Natural killer cell (primary cell): ENCODE data around the gene DLST. TPM values are rescaled to one million over a fixed set of nuclear protein-coding genes. Genes with fewer than 3 reads are reported as not detected.

Source experiments
- ATAC-seq, 3 donors: fragments of 150-1000 bp in 2 of 3; fragments of 200-7000 bp in 1 of 3; cut with Tn5 transposase; 1 replicate in 1 of 3; 2 replicates in 2 of 3; pipeline ENCODE4 v1.10.0; 2021; ENCODE audit warnings: mild to moderate bottlenecking in 2 of 3, moderate library complexity in 2 of 3
- DNase-seq, 2 donors: peaks; one replicate each; pipeline versions ENCODE4 v3.0.0 to v3.0.0-alpha.2; 2013 to 2021; ENCODE audit warnings: mixed read lengths in 1 of 2
- H3K27ac ChIP-seq: one replicate; pipeline ENCODE4 v1.5.1; 2013; ENCODE audit warnings: mild to moderate bottlenecking, low read length
- H3K27me3 ChIP-seq: one replicate; pipeline ENCODE4 v1.6.1; 2013; ENCODE audit warnings: low read length; ENCODE audit not compliant: control insufficient read depth, insufficient read depth
- H3K36me3 ChIP-seq: one replicate; pipeline ENCODE4 v1.6.1; 2013; ENCODE audit warnings: low read length; ENCODE audit not compliant: control insufficient read depth, insufficient read depth
- H3K4me1 ChIP-seq: one replicate; pipeline ENCODE4 v1.6.1; 2013; ENCODE audit warnings: low read length; ENCODE audit not compliant: control insufficient read depth, insufficient read depth
- H3K4me3 ChIP-seq: one replicate; pipeline ENCODE4 v1.5.1; 2013; ENCODE audit warnings: low read length
- H3K9me3 ChIP-seq: one replicate; pipeline ENCODE4 v1.6.1; 2013; ENCODE audit warnings: low read length; ENCODE audit not compliant: control insufficient read depth, insufficient read depth
- H3K27ac Mint-ChIP-seq, 2 donors: one replicate each; pipeline ENCODE4 v1.8.0; 2022; ENCODE audit warnings: mild to moderate bottlenecking in 2 of 2, mixed read lengths in 2 of 2, moderate library complexity in 1 of 2
- H3K27me3 Mint-ChIP-seq, 2 donors: one replicate each; pipeline ENCODE4 v1.8.0; 2022; ENCODE audit warnings: low read depth in 2 of 2, mixed read lengths in 2 of 2
- H3K36me3 Mint-ChIP-seq: one replicate; pipeline ENCODE4 v1.8.0; 2022; ENCODE audit warnings: mixed read lengths
- H3K4me1 Mint-ChIP-seq, 2 donors: one replicate each; pipeline ENCODE4 v1.8.0; 2022; ENCODE audit warnings: mixed read lengths in 2 of 2
- H3K4me3 Mint-ChIP-seq: one replicate; pipeline ENCODE4 v1.8.0; 2022; ENCODE audit warnings: mild to moderate bottlenecking, moderate library complexity, mixed read lengths
- H3K9me3 Mint-ChIP-seq, 2 donors: one replicate each; pipeline ENCODE4 v1.8.0; 2022; ENCODE audit warnings: mixed read lengths in 2 of 2
- WGBS: methylation state at CpG from one replicate; pipeline ENCODE4 v1.1.7; 2013; ENCODE audit warnings: missing lambda C conversion rate; ENCODE audit not compliant: insufficient coverage; 5-methylcytosine and 5-hydroxymethylcytosine counted together
- intact Hi-C: fragments of 100-400 bp; cut with micrococcal nuclease; formaldehyde crosslinking; loops from one replicate; pipeline ENCODE4 v1.14.2; 2022
- total RNA-seq, 4 donors: library from RNA; stranded (reverse); fragments of 120-200 nt in 1 of 4; gene quantifications; one replicate each; pipeline versions ENCODE4 v1.2.3 to v1.2.4, GENCODE V29; 2013 to 2022
- TF ChIP-seq, protein P1 (sequence below): fragments of 200-600 bp; IDR thresholded peaks from one replicate; pipeline ENCODE4 v1.8.0; 2022; ENCODE audit warnings: antibody characterized with exemption

The DLST gene
- total RNA-seq, 3 donors from 2014 or later (not counting 1 experiment from before 2014, with no cell fraction given) = 161 to 180 (median 163) TPM

DNA sequence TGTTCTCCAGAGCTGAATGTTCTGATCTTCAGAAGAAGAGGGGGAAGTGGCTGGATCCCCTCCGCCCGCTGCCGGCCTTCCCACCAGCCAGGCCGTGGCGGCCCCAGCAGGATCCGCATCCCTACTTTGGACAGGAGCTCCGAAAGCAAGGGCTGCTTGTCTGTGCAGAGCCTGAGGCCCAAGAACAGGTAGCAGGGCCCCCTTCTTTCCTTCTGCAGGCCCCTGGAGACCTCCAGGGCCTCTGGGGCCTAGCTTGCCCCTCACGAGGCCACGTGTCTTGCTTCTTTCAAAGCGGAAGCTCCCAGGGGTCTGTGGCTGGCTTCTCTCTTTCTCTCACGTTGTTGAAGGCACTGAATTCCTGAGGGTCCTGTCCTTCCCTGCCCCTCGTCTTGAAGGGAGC, 60.5 kb downstream of the DLST start:
- DNase-seq = no peak
- Histone ChIP-seq H3K36me3 (no peaks in the 10 kb centered on the region), H3K27me3 (no peaks in the 10 kb centered on the region), H3K9me3 (no peaks in the 10 kb centered on the region), H3K27ac (peak overlapping the region; percentile 84), H3K4me1 (peaks cover 47% of the 10 kb centered on the region), H3K4me3 (peak overlapping the region; percentile 6)
- H3K4me1 Mint-ChIP-seq = peaks cover 42% of the 10 kb centered on the region in 2 donors
- H3K9me3 Mint-ChIP-seq = no peaks in the 10 kb centered on the region
- no peaks in the 10 kb centered on the region for H3K36me3 Mint-ChIP-seq
- TF ChIP-seq, protein P1, sequence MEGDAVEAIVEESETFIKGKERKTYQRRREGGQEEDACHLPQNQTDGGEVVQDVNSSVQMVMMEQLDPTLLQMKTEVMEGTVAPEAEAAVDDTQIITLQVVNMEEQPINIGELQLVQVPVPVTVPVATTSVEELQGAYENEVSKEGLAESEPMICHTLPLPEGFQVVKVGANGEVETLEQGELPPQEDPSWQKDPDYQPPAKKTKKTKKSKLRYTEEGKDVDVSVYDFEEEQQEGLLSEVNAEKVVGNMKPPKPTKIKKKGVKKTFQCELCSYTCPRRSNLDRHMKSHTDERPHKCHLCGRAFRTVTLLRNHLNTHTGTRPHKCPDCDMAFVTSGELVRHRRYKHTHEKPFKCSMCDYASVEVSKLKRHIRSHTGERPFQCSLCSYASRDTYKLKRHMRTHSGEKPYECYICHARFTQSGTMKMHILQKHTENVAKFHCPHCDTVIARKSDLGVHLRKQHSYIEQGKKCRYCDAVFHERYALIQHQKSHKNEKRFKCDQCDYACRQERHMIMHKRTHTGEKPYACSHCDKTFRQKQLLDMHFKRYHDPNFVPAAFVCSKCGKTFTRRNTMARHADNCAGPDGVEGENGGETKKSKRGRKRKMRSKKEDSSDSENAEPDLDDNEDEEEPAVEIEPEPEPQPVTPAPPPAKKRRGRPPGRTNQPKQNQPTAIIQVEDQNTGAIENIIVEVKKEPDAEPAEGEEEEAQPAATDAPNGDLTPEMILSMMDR = no peak
- no peak for ATAC-seq
- intact Hi-C loops = no loop called here
- peak overlapping the region; percentile 83 for H3K4me3 Mint-ChIP-seq
- 63% methylated on average over 12 of the region's 12 CpGs for WGBS
- H3K27me3 Mint-ChIP-seq = no peaks in the 10 kb centered on the region
- H3K27ac Mint-ChIP-seq = peak overlapping the region; percentile 89 to 96

- Histone ChIP-seq H3K4me1 (peaks cover 47% of the 10 kb centered on the region), H3K9me3 (no peaks in the 10 kb centered on the region), H3K4me3 (no peak overlapping the region), H3K36me3 (no peaks in the 10 kb centered on the region), H3K27ac (peak overlapping the region; percentile 84), H3K27me3 (no peaks in the 10 kb centered on the region)
- WGBS = 81% methylated on average over 11 of the region's 11 CpGs
- ATAC-seq = no peak
- H3K9me3 Mint-ChIP-seq = no peaks in the 10 kb centered on the region
- H3K4me3 Mint-ChIP-seq = peak overlapping the region; percentile 83
- no peaks in the 10 kb centered on the region for H3K36me3 Mint-ChIP-seq
- H3K27ac Mint-ChIP-seq = peak overlapping the region; percentile 89 to 96
- peaks cover 42% of the 10 kb centered on the region in 2 donors for H3K4me1 Mint-ChIP-seq
- DNase-seq = peak in 1 of 2 donors; percentile 19
- TF ChIP-seq, protein P1 = no peak
- intact Hi-C loops = no loop called here
- no peaks in the 10 kb centered on the region for H3K27me3 Mint-ChIP-seq
These were observed 60.9 kb downstream of the DLST start for GRCh38 chr14:74942608-74943007.

DNA sequence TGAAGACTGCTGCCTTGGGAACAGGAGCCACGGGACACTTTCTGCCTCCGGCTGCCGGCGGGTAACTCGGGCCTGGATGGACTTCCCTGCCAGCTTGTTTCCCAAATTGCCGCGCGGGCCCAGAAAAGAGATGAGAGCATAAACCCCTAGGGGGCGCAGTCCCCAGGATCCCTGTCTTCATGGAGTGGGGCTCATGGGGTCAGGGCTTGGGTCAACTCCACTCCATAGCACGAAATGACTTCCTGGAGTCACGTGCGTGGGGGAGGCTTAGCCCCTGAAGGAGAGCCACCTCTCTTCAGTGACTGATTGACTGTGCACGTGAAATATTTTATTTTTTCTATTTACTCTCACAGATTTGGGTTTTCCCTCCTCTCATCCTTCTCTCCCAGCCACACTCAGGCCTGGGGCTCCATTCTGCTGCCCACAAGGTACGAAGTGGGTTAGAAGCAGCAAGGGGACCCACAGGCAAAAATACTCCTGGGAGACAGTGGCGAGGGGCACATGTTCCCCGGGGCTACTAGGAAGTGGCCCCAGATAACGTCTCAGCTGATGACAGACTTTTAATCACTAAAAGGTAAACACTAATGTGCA, 63.6 kb downstream of the DLST start:
- Histone ChIP-seq H3K4me3 (no peak overlapping the region), H3K27me3 (no peaks in the 10 kb centered on the region), H3K9me3 (no peaks in the 10 kb centered on the region), H3K36me3 (no peaks in the 10 kb centered on the region), H3K4me1 (peaks cover 37% of the 10 kb centered on the region), H3K27ac (no peak overlapping the region)
- Mint-ChIP-seq H3K27me3 (no peaks in the 10 kb centered on the region), H3K27ac (no peak overlapping the region), H3K9me3 (no peaks in the 10 kb centered on the region), H3K4me1 (peaks cover 35 to 37% of the 10 kb centered on the region in 2 donors), H3K36me3 (no peaks in the 10 kb centered on the region), H3K4me3 (no peak overlapping the region)
- TF ChIP-seq, protein P1 = peak; percentile 55
- 87% methylated on average over 17 of the region's 17 CpGs for WGBS
- intact Hi-C loops = no loop called here
- no peak for ATAC-seq
- peak in 1 of 2 donors; percentile 49 for DNase-seq
